Measurements from ENCODE around the gene TARS2. TPM values are rescaled to one million over a fixed set of nuclear protein-coding genes. Genes with fewer than 3 reads are reported as not detected.

The TARS2 gene
- total and polyA plus RNA-seq, 4 donors: 14.3 to 20.5 (median 14.8) TPM

DNA sequence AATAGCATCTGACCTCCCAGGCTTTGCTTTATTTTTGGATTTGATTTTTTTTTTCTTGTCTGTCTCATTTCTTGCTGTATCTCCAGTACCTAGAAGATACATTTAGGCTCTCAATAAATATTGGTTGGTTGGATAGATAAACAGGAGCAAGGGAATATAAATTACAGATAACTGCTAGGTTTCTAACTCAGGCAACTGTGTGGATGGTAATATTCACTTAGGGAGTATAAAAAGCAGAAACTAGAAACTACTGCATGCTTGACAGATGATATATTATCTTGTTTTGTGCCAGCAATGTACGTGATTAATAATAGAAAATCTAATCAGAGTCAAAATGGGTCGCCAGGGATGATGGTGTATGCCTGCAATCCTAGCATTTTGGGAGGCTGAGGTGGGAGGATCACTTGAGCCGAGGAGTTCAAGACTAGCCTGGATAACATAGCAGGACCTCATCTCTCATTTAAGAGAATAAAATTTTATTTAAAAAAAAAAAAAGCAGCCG is 31.0 kb upstream of the TARS2 start:
- Histone ChIP-seq H3K4me3 (no peak overlapping the region), H3K27me3 (ENCODE audit: control insufficient read depth in 3 of 3, insufficient read depth in 3 of 3, low read length in 2 of 3) (no peaks in the 10 kb centered on the region), H3K9me3 (ENCODE audit: control insufficient read depth in 4 of 4, insufficient read depth in 3 of 4, low read length in 3 of 4) (no peaks in the 10 kb centered on the region), H3K36me3 (ENCODE audit: control insufficient read depth in 4 of 4, insufficient read depth in 4 of 4, low read length in 4 of 4) (peaks cover 6 to 30% (median 24%) of the 10 kb centered on the region in 4 donors), H3K4me1 (ENCODE audit: control insufficient read depth in 5 of 5, insufficient read depth in 5 of 5, low read length in 5 of 5) (no peaks in the 10 kb centered on the region), H3K9ac (ENCODE audit: insufficient read depth in 1 of 2, low read length in 2 of 2) (no peak overlapping the region), H3K27ac (ENCODE audit: low read depth in 1 of 2, low read length in 1 of 2) (no peak overlapping the region)
- 85 to 91% methylated on average over 4 of the region's 4 CpGs for WGBS, 2 donors
- no peak for TF ChIP-seq CTCF (IDR thresholded peaks at IDR 0.05; ENCODE audit: control extremely low read depth, extremely low read depth)
- ATAC-seq (ENCODE audit: insufficient read depth, low FRiP score) (no peak), DNase-seq (no peak)

DNA sequence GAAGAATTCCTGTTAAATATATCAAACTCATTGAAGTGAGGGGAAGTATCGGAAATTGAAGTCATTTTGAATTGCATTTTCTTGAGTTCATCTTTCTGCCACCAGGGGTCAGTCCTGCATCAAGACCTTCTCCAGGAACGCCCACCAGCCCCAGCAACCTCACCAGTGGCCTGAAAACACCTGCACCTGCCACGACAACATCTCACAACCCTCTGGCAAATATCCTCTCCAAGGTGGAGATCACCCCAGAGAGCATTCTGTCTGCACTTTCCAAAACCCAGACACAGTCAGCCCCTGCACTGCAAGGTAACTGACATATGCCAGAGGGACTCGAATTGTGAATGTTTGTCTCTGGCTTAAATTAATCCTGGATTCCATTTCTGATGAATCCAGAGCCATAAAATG is 22.8 kb upstream of the TARS2 start:
- no peak for ATAC-seq (ENCODE audit: insufficient read depth, low FRiP score)
- Histone ChIP-seq H3K27me3 (ENCODE audit: control insufficient read depth in 3 of 3, insufficient read depth in 3 of 3, low read length in 2 of 3) (no peaks in the 10 kb centered on the region), H3K9me3 (ENCODE audit: control insufficient read depth in 4 of 4, insufficient read depth in 3 of 4, low read length in 3 of 4) (no peaks in the 10 kb centered on the region), H3K9ac (ENCODE audit: insufficient read depth in 1 of 2, low read length in 2 of 2) (no peak overlapping the region), H3K36me3 (ENCODE audit: control insufficient read depth in 4 of 4, insufficient read depth in 4 of 4, low read length in 4 of 4) (peaks cover 4 to 28% (median 17%) of the 10 kb centered on the region in 4 donors), H3K27ac (ENCODE audit: low read depth in 1 of 2, low read length in 1 of 2) (no peak overlapping the region), H3K4me1 (ENCODE audit: control insufficient read depth in 5 of 5, insufficient read depth in 5 of 5, low read length in 5 of 5) (no peaks in the 10 kb centered on the region), H3K4me3 (no peak overlapping the region)
- 36 to 45% methylated on average over 4 of the region's 4 CpGs for WGBS, 2 donors
- peak; percentile 81 for TF ChIP-seq CTCF (IDR thresholded peaks at IDR 0.05; ENCODE audit: control extremely low read depth, extremely low read depth)
- DNase-seq: peak; percentile 48 to 58 (median 58)

- no peak for TF ChIP-seq CTCF (IDR thresholded peaks at IDR 0.05; ENCODE audit: control extremely low read depth, extremely low read depth)
- H3K27ac ChIP-seq (ENCODE audit: low read depth in 1 of 2, low read length in 1 of 2): no peak overlapping the region
- ATAC-seq (ENCODE audit: insufficient read depth, low FRiP score) (no peak), DNase-seq (no peak)
- no peaks in the 10 kb centered on the region for H3K9me3 ChIP-seq (ENCODE audit: control insufficient read depth in 4 of 4, insufficient read depth in 3 of 4, low read length in 3 of 4)
- H3K4me3 ChIP-seq: no peak overlapping the region
- no peak overlapping the region for H3K9ac ChIP-seq (ENCODE audit: insufficient read depth in 1 of 2, low read length in 2 of 2)
- H3K4me1 ChIP-seq (ENCODE audit: control insufficient read depth in 5 of 5, insufficient read depth in 5 of 5, low read length in 5 of 5): no peaks in the 10 kb centered on the region
- peaks cover 19 to 34% (median 22%) of the 10 kb centered on the region in 4 donors for H3K36me3 ChIP-seq (ENCODE audit: control insufficient read depth in 4 of 4, insufficient read depth in 4 of 4, low read length in 4 of 4)
- no peaks in the 10 kb centered on the region for H3K27me3 ChIP-seq (ENCODE audit: control insufficient read depth in 3 of 3, insufficient read depth in 3 of 3, low read length in 2 of 3)
These were observed 20.3 kb upstream of the TARS2 start for GRCh38 chr1:150466964-150467363.

DNA sequence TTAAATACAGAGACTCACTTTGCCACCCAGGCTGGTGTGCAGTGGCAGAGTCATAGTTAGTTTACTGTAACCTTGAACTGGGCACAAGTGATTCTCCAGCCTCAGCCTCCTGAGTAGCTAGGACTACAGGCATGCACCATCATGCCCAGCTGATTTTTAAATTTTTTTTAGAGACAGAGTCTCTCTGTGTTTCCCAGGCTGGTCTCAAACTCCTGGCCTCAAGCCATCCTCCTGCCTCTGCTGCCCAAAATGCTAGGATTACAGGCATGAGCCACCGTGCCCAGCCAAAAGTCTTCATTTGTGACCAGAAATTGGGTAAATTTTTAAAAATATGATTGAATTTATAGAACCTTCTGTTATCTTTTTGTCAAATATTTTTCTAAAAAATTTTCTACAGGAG is 17.9 kb upstream of the TARS2 start:
- no peaks in the 10 kb centered on the region for H3K4me1 ChIP-seq (ENCODE audit: control insufficient read depth in 5 of 5, insufficient read depth in 5 of 5, low read length in 5 of 5)
- H3K4me3 ChIP-seq: no peak overlapping the region
- DNase-seq (no peak), ATAC-seq (ENCODE audit: insufficient read depth, low FRiP score) (no peak)
- peaks cover 22 to 39% (median 30%) of the 10 kb centered on the region in 4 donors for H3K36me3 ChIP-seq (ENCODE audit: control insufficient read depth in 4 of 4, insufficient read depth in 4 of 4, low read length in 4 of 4)
- no peaks in the 10 kb centered on the region for H3K9me3 ChIP-seq (ENCODE audit: control insufficient read depth in 4 of 4, insufficient read depth in 3 of 4, low read length in 3 of 4)
- no peaks in the 10 kb centered on the region for H3K27me3 ChIP-seq (ENCODE audit: control insufficient read depth in 3 of 3, insufficient read depth in 3 of 3, low read length in 2 of 3)
- WGBS, 2 donors: 87 to 90% methylated on average over 1 of the region's 1 CpG
- no peak overlapping the region for H3K27ac ChIP-seq (ENCODE audit: low read depth in 1 of 2, low read length in 1 of 2)
- no peak for TF ChIP-seq CTCF (IDR thresholded peaks at IDR 0.05; ENCODE audit: control extremely low read depth, extremely low read depth)
- H3K9ac ChIP-seq (ENCODE audit: insufficient read depth in 1 of 2, low read length in 2 of 2): no peak overlapping the region

Measured in lung (tissue), 12 donors.